Chondrocyte (in vitro differentiated cells): ENCODE data around the gene CEMIP. TPM values are rescaled to one million over a fixed set of nuclear protein-coding genes. Genes with fewer than 3 reads are reported as not detected.

Source experiments
- DNase-seq: peaks from one replicate; pipeline ENCODE4 v3.0.0; 2021; ENCODE audit warnings: mixed read lengths, low spot score
- H3K27ac Mint-ChIP-seq: one replicate; pipeline ENCODE4 v1.8.0; 2021; ENCODE audit warnings: mild to moderate bottlenecking, moderate library complexity, mixed read lengths; ENCODE audit not compliant: unreplicated experiment
- H3K27me3 Mint-ChIP-seq: 2 replicates; pipeline ENCODE4 v1.8.0; 2021; ENCODE audit warnings: low read depth, mixed read lengths
- H3K36me3 Mint-ChIP-seq: 2 replicates; pipeline ENCODE4 v1.8.0; 2021; ENCODE audit warnings: low read depth, mixed read lengths
- H3K4me1 Mint-ChIP-seq: 2 replicates; pipeline ENCODE4 v1.8.0; 2021; ENCODE audit warnings: low read depth, mild to moderate bottlenecking, mixed read lengths
- H3K4me3 Mint-ChIP-seq: one replicate; pipeline ENCODE4 v1.8.0; 2021; ENCODE audit warnings: mild to moderate bottlenecking, moderate library complexity, mixed read lengths; ENCODE audit not compliant: unreplicated experiment
- H3K9me3 Mint-ChIP-seq: 2 replicates; pipeline ENCODE4 v1.8.0; 2021; ENCODE audit warnings: low read depth, mixed read lengths
- total RNA-seq: library from RNA; stranded (reverse); gene quantifications from 3 replicates; pipeline ENCODE4 v1.2.1, GENCODE V29; 2021
- TF ChIP-seq, protein P1 (sequence below): fragments of 200-600 bp; sonication (generic); IDR thresholded peaks from 2 replicates; pipeline ENCODE4 v1.5.0; 2021; ENCODE audit warnings: antibody characterized with exemption, mild to moderate bottlenecking, moderate library complexity

The CEMIP gene
- total RNA-seq, 1 donor from 2014 or later: 146 TPM

- DNase-seq: no peak
- Mint-ChIP-seq H3K27ac (no peak overlapping the region), H3K4me1 (peaks cover 56% of the 10 kb centered on the region), H3K36me3 (peaks cover 24% of the 10 kb centered on the region), H3K27me3 (no peaks in the 10 kb centered on the region), H3K4me3 (no peak overlapping the region), H3K9me3 (no peaks in the 10 kb centered on the region)
- TF ChIP-seq, protein P1, sequence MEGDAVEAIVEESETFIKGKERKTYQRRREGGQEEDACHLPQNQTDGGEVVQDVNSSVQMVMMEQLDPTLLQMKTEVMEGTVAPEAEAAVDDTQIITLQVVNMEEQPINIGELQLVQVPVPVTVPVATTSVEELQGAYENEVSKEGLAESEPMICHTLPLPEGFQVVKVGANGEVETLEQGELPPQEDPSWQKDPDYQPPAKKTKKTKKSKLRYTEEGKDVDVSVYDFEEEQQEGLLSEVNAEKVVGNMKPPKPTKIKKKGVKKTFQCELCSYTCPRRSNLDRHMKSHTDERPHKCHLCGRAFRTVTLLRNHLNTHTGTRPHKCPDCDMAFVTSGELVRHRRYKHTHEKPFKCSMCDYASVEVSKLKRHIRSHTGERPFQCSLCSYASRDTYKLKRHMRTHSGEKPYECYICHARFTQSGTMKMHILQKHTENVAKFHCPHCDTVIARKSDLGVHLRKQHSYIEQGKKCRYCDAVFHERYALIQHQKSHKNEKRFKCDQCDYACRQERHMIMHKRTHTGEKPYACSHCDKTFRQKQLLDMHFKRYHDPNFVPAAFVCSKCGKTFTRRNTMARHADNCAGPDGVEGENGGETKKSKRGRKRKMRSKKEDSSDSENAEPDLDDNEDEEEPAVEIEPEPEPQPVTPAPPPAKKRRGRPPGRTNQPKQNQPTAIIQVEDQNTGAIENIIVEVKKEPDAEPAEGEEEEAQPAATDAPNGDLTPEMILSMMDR: peak; percentile 20
Measured at GRCh38 chr15:80982205-80982604, 203.0 kb downstream of the CEMIP start.

- Mint-ChIP-seq H3K27me3 (no peaks in the 10 kb centered on the region), H3K36me3 (peaks cover 22% of the 10 kb centered on the region), H3K27ac (no peak overlapping the region), H3K9me3 (no peaks in the 10 kb centered on the region), H3K4me1 (peaks cover 50% of the 10 kb centered on the region), H3K4me3 (no peak overlapping the region)
- TF ChIP-seq, protein P1: no peak
- DNase-seq: no peak
Measured at GRCh38 chr15:80982839-80983238, 203.7 kb downstream of the CEMIP start.

DNA sequence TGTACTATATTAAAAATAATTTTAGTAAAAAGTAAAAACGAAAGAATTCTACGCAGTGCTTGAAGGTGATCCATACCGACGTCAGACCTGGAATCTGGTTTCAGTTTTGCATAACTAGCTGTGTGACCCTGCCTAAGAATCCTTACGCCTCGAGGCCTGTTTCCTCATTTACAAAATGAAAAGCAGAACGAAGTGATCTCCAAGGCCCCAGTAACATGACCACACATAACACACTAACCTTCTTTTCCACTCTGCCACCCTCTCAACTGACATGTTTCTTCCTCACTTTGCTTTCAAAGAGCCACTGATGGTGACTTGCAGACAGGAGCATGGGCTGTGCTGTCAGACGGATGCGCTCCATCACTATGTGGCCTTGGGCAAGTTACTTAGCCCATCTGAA is 205.7 kb downstream of the CEMIP start:
- no peak for DNase-seq
- Mint-ChIP-seq H3K27me3 (no peaks in the 10 kb centered on the region), H3K4me3 (no peak overlapping the region), H3K9me3 (no peaks in the 10 kb centered on the region), H3K4me1 (peaks cover 45% of the 10 kb centered on the region), H3K36me3 (peaks cover 7% of the 10 kb centered on the region), H3K27ac (no peak overlapping the region)
- TF ChIP-seq, protein P1: no peak

GRCh38 chr15:80985981-80986380 is 206.8 kb downstream of the CEMIP start:
- no peak for DNase-seq
- Mint-ChIP-seq H3K9me3 (no peaks in the 10 kb centered on the region), H3K27me3 (no peaks in the 10 kb centered on the region), H3K27ac (no peak overlapping the region), H3K36me3 (peaks cover 6% of the 10 kb centered on the region), H3K4me1 (peaks cover 51% of the 10 kb centered on the region), H3K4me3 (no peak overlapping the region)
- TF ChIP-seq, protein P1: no peak

GRCh38 chr15:80986487-80986886 is 207.3 kb downstream of the CEMIP start:
- peaks cover 56% of the 10 kb centered on the region for H3K4me1 Mint-ChIP-seq
- H3K27ac Mint-ChIP-seq: no peak overlapping the region
- H3K4me3 Mint-ChIP-seq: no peak overlapping the region

More at GRCh38 chr15:80986487-80986886, 207.3 kb downstream of the CEMIP start:
- H3K9me3 Mint-ChIP-seq: no peaks in the 10 kb centered on the region
- no peaks in the 10 kb centered on the region for H3K27me3 Mint-ChIP-seq
- H3K36me3 Mint-ChIP-seq: peaks cover 6% of the 10 kb centered on the region
- DNase-seq: no peak
- TF ChIP-seq, protein P1: no peak
